ENCODE measurements around the gene RCOR2.

Gene RCOR2

DNA sequence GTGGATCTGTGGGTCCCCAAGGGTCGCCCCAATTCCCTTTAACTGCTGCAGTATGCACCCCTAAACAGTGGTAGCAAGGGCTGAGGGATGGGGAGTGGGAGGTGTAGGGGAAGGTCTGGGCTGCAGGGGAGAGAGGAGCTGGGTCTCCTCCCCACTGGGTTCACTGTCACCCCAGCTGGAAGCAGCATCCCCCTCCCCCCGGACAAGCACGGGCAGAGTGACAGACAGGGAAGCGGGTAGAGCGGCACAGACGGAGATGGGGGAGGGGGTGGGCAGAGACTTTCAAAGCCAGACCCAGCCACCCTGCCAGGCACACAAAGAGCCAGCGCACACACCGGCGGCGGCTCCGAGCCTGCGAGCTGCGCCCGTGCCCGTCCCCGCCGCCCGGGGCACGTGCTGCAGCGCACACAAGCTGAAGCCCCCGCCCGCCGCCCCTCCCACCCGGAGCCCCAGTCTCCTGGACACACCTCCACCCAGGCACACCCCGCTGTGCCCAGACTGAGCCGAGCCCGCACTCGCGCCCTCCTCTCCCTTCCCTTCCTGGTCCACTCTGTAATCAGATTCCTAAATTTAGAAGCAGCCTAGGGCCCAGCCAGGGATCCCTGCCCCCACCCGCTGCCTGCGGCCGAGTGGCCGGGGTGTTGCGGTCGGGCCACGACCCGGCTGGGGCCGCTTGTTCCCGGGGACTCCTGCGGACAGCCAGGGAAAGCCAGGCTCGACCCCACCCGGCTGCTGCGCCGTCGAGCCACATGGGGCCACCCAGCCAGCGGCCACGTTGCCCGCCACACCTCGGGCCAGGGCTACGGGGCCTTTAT, 935 bp upstream of the RCOR2 start:
- peak overlapping the region; percentile 65 for H3K4me3 ChIP-seq (ENCODE audit: low read length)
- DNase-seq (ENCODE audit: low read depth): peak; percentile 51
- TF ChIP-seq, protein P1, sequence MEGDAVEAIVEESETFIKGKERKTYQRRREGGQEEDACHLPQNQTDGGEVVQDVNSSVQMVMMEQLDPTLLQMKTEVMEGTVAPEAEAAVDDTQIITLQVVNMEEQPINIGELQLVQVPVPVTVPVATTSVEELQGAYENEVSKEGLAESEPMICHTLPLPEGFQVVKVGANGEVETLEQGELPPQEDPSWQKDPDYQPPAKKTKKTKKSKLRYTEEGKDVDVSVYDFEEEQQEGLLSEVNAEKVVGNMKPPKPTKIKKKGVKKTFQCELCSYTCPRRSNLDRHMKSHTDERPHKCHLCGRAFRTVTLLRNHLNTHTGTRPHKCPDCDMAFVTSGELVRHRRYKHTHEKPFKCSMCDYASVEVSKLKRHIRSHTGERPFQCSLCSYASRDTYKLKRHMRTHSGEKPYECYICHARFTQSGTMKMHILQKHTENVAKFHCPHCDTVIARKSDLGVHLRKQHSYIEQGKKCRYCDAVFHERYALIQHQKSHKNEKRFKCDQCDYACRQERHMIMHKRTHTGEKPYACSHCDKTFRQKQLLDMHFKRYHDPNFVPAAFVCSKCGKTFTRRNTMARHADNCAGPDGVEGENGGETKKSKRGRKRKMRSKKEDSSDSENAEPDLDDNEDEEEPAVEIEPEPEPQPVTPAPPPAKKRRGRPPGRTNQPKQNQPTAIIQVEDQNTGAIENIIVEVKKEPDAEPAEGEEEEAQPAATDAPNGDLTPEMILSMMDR (conservative IDR thresholded peaks at IDR 0.05; ENCODE audit: low read length): no peak

DNA sequence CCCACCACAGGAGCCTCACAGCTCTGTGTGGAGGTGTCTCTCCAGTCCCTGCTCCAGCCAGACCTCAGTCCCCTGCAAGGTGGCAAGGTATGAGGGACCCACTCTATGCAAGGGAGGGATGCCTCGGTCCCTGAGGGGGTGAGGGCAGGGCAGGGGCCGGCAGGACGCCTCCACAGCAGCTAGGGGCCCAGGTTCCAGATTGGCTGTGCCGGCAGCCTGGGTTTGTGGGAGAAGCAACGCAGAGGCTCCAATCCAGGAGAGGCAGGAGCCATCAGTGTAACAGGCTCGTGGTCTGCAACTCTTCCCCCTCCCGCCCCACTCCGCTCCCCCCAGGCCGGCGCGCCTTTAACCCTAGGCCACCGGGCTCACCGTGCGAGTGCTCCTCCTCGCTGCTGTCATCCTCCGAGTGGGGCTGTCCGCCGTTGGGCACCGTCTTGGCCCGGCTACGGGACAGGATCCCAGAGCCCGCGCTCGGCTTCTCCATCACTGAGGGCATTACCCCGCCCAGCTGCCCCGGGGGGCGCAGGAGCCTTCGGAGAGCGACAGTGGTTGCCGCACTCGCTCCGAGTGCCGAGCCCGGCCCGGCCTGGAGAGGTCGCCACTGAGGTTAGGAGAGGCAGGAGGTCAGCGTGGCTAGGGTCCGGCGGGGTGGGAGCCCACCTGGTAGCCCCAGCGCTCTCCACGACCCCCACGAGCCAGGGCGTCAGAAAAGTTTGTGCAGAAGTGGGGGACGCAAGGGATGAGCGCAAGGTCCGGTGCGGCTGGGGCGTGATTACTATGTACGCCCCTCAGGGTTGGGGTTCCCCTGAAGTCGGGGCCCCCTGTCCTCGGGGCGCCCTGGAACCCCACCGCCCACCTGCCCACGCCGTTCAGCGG, 765 bp downstream of the RCOR2 start:
- H3K4me3 ChIP-seq (ENCODE audit: low read length): peak overlapping the region; percentile 65
- TF ChIP-seq, protein P1 (conservative IDR thresholded peaks at IDR 0.05; ENCODE audit: low read length): peak; percentile 63
- DNase-seq (ENCODE audit: low read depth): peak; percentile 24

DNA sequence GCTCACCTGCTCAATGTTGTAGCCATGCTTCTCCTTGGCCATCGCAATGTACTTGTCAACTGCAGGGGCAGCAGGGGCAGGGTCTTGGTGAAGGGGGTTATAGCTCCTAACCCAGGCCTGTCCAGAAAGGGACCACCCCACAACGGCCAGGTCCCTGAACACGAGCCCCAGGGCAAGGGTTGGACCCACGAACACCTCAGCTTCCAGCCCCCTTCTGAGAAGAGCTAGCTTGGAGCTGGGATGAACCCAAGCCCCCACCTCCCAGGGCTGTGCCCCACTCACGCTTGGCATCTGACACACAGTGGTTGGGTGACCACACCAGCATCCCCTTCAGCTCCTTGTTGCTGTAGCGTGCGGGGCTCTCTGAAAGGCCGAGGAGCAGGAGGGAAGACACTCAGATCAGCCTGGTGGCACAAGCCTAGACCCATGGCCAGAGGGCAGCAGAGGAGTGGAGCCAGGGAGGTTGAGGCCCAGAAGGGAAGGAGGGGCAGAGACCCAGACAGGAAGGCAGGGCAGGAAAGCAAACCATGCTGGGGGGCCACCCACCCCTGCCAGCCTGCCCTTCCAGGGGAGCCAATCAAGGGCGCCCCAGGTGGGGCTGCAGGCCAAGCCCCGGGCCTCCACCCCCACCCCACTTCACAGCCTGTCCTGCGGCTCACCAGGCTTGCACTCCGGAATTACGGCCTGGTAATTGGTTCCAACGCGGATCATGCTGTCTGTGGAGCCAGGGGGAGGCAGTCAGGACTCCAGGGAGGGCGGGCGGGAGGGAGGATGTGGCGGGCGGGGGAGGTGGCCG, 1.9 kb downstream of the RCOR2 start:
- TF ChIP-seq, protein P1 (conservative IDR thresholded peaks at IDR 0.05; ENCODE audit: low read length): no peak
- no peak for DNase-seq (ENCODE audit: low read depth)
- peak overlapping the region; percentile 65 for H3K4me3 ChIP-seq (ENCODE audit: low read length)

DNA sequence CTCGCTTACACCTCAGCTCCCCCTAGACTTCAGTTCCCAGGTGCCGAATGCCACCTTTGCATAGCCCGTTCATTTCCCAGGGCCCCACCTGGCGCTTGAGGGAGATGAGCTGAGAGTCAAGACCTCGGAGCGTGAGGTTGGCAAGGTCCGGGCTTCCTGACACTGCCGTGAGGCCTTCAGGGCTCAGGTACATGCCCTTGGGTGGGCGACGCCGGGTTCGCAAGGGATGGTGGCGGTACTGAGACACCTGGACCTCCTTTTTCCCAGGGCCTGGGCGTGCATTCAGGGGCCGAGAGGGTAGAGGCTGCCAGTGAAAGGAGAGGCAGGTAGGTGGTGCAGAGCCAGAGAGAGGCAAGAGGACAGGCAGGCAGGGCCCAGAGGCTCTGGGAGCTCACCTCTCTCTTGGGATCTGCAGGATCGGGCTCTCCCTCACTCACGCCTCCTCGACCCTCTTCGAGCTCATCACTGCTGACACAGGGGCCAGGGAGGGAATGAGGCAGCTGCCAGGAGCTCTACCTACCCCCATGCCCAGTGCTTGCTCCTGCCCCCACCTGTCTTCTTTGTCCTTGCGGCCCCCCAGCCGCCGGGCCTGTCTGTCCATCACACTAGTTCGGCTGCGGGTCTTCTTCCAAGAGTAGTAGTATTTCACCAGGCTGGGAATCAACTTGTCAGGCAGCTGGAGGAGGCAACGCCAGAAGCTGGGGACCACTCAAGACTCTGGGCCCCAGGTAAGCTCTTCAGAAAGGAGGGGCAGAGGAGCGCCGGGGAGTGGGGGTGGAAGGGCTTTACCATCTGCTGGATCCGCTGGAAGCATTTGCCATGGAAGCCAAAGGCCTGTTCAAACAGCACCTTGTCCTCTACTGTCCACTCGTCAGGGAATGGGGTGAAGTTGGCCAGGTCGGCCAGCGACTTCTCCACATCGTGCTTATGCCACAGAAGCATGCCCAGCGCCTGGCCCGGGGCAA, 2.8 kb downstream of the RCOR2 start:
- no peak for DNase-seq (ENCODE audit: low read depth)
- TF ChIP-seq, protein P1 (conservative IDR thresholded peaks at IDR 0.05; ENCODE audit: low read length): no peak
- H3K4me3 ChIP-seq (ENCODE audit: low read length): no peak overlapping the region

DNA sequence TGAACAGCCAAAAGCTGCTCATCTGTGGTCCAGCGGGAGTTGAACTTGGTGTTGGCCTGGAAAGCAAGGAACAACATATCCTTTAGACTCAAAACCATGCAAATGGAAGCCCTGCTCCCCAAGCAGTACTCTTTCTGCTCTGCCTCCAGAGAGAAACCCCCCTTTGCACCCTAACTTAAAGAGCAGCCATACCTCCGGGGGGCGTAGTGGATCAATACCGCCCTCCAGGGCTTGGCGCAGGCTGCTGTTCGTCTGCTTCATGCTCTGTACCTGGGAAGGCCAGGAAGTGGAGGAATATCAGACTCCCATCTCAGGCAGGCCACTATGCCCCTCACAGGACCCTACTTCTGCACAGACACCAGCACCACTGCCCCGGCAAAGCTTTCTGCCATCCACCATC, 4.3 kb downstream of the RCOR2 start:
- TF ChIP-seq, protein P1 (conservative IDR thresholded peaks at IDR 0.05; ENCODE audit: low read length): no peak

DNA sequence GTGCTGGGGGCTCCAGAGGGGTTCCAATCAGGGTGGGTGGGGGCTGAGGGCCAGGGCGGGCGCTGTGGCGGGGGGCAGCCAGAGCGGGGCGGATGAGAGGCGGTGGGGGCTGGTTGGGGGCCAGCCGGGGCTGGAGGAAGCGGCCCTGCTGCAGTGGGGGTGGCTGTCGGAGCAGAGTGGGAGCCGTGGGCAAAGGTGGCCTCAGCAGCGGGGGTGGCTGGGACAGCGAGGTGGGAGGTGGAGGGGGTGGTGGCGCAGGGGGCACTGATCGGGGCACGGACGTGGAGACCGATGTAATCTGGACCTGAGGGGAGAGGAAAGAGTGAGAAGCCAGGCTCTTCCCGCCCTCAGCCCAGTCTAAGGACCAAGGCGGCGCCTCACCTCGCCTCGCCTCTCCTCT, 5.1 kb downstream of the RCOR2 start:
- TF ChIP-seq, protein P1 (conservative IDR thresholded peaks at IDR 0.05; ENCODE audit: low read length): no peak
- DNase-seq (ENCODE audit: low read depth): no peak

More for the DNA sequence above, 4.3 kb downstream of the RCOR2 start:
- H3K4me3 ChIP-seq (ENCODE audit: low read length): no peak overlapping the region
- DNase-seq (ENCODE audit: low read depth): no peak

More for the DNA sequence above, 5.1 kb downstream of the RCOR2 start:
- H3K4me3 ChIP-seq (ENCODE audit: low read length): no peak overlapping the region

Data from AG10803 (cell line).